IMR-90 (cell line): ENCODE measurements around the gene ZNF654. TPM values are rescaled to one million over a fixed set of nuclear protein-coding genes. Genes with fewer than 3 reads are reported as not detected.

Source experiments
- ATAC-seq: fragments of 200-7000 bp; cut with Tn5 transposase; 2 replicates; pipeline ENCODE4 v1.9.1; 2020; ENCODE audit warnings: low read depth, mild to moderate bottlenecking, moderate library complexity
- BruUV-seq: library from RNA; stranded (reverse); fragments of 400-500 nt; replicated peaks from 2 replicates; lab custom pipeline; 2021; lab: Mats Ljungman, UMichigan
- CTCF ChIA-PET: fragments of 300-600 bp; formaldehyde crosslinking; extraction: SDS; loops from one replicate; lab custom pipeline; 2021; ENCODE audit warnings: antibody characterized with exemption; lab: Yijun Ruan, JAX
- POLR2A ChIA-PET: fragments of 300-600 bp; sonication (Branson Sonifier 250); formaldehyde crosslinking; loops from one replicate; lab custom pipeline; 2022; ENCODE audit warnings: antibody characterized with exemption; ENCODE audit not compliant: unreplicated experiment; lab: Charles Lee
- DNase-seq: peaks from one replicate; pipeline ENCODE4 v3.0.0; 2013
- H2AFZ ChIP-seq: replicated peaks from 2 replicates; pipeline ENCODE3; 2013; ENCODE audit warnings: low read length, mild to moderate bottlenecking; ENCODE audit not compliant: poor library complexity
- H2AK5ac ChIP-seq: 2 replicates; pipeline ENCODE4 v1.6.1; 2013; ENCODE audit warnings: low read depth, low read length, inconsistent platforms
- H2AK9ac ChIP-seq: replicated peaks from 2 replicates; pipeline ENCODE3; 2013; ENCODE audit warnings: mild to moderate bottlenecking, low read depth, low read length, moderate library complexity; ENCODE audit not compliant: poor library complexity
- H2BK120ac ChIP-seq: 2 replicates; pipeline ENCODE4 v1.6.1; 2013; ENCODE audit warnings: low read depth, low read length, inconsistent platforms
- H2BK15ac ChIP-seq: 3 replicates; pipeline ENCODE4 v1.6.1; 2013; ENCODE audit warnings: low read depth, low read length, inconsistent platforms
- H2BK20ac ChIP-seq: 2 replicates; pipeline ENCODE4 v1.6.1; 2013; ENCODE audit warnings: low read depth, mild to moderate bottlenecking, inconsistent platforms, low read length, moderate library complexity
- H2BK5ac ChIP-seq: 2 replicates; pipeline ENCODE4 v1.6.1; 2013; ENCODE audit warnings: mild to moderate bottlenecking, low read depth, low read length, inconsistent platforms; ENCODE audit not compliant: poor library complexity, severe bottlenecking
- H3K14ac ChIP-seq: replicated peaks from 2 replicates; pipeline ENCODE4 v1.6.1; 2013; ENCODE audit warnings: low read depth, low read length, inconsistent platforms
- H3K18ac ChIP-seq: 2 replicates; pipeline ENCODE4 v1.6.1; 2013; ENCODE audit warnings: low read depth, low read length, control low read depth
- H3K23ac ChIP-seq: 2 replicates; pipeline ENCODE4 v1.6.1; 2013; ENCODE audit warnings: low read depth, low read length, inconsistent platforms
- H3K27ac ChIP-seq: 2 replicates; pipeline ENCODE4 v1.5.1; 2013; ENCODE audit warnings: mild to moderate bottlenecking, control low read depth, low read length; ENCODE audit not compliant: insufficient read depth
- H3K27me3 ChIP-seq: 2 replicates; pipeline ENCODE4 v1.6.1; 2013; ENCODE audit warnings: low read length; ENCODE audit not compliant: control insufficient read depth, insufficient read depth
- H3K36me3 ChIP-seq: 2 replicates; pipeline ENCODE4 v1.6.1; 2013; ENCODE audit warnings: low read length, mixed read lengths; ENCODE audit not compliant: control insufficient read depth, insufficient read depth
- H3K4ac ChIP-seq: 2 replicates; pipeline ENCODE4 v1.6.1; 2013; ENCODE audit warnings: low read depth, low read length, inconsistent platforms
- H3K4me1 ChIP-seq: 2 replicates; pipeline ENCODE4 v1.6.1; 2013; ENCODE audit warnings: low read length, mixed read lengths; ENCODE audit not compliant: control insufficient read depth, insufficient read depth
- H3K4me2 ChIP-seq: 2 replicates; pipeline ENCODE4 v1.6.1; 2013; ENCODE audit warnings: low read depth, mild to moderate bottlenecking, control low read depth, low read length, moderate library complexity
- H3K4me3 ChIP-seq: 2 replicates; pipeline ENCODE4 v1.5.1; 2013; ENCODE audit warnings: low read depth, mild to moderate bottlenecking, control low read depth, low read length, moderate library complexity; ENCODE audit not compliant: insufficient read depth
- H3K56ac ChIP-seq: 2 replicates; pipeline ENCODE4 v1.6.1; 2013; ENCODE audit warnings: low read length, inconsistent platforms; ENCODE audit not compliant: insufficient read depth; ENCODE audit errors: extremely low read depth
- H3K79me1 ChIP-seq, 2 experiments: 2 replicates each; pipeline ENCODE4 v1.6.1; 2013; ENCODE audit warnings: low read length in 2 of 2, inconsistent platforms in 1 of 2, low read depth in 1 of 2
- H3K9ac ChIP-seq: 2 replicates; pipeline ENCODE4 v1.6.1; 2013; ENCODE audit warnings: low read depth, low read length, control low read depth
- H3K9me1 ChIP-seq: 2 replicates; pipeline ENCODE4 v1.6.1; 2013; ENCODE audit warnings: low read length, inconsistent platforms; ENCODE audit not compliant: insufficient read depth
- H3K9me3 ChIP-seq: 2 replicates; pipeline ENCODE4 v1.6.1; 2013; ENCODE audit warnings: low read length; ENCODE audit not compliant: control insufficient read depth, insufficient read depth
- H4K20me1 ChIP-seq: 2 replicates; pipeline ENCODE4 v1.6.1; 2013; ENCODE audit warnings: low read length, inconsistent platforms; ENCODE audit not compliant: insufficient read depth
- H4K5ac ChIP-seq: 2 replicates; pipeline ENCODE4 v1.6.1; 2013; ENCODE audit warnings: mild to moderate bottlenecking, low read depth, low read length, control low read depth
- H4K8ac ChIP-seq, 2 experiments: 2 replicates each; pipeline ENCODE4 v1.6.1; 2013; ENCODE audit warnings: low read depth in 2 of 2, low read length in 2 of 2, control low read depth in 1 of 2, inconsistent platforms in 1 of 2
- H4K91ac ChIP-seq: 2 replicates; pipeline ENCODE4 v1.6.1; 2013; ENCODE audit warnings: low read depth, low read length, inconsistent platforms; ENCODE audit not compliant: insufficient read depth
- BHLHE40 ChIP-seq: fragments of 150-350 bp; IDR thresholded peaks from 2 replicates; pipeline ENCODE4 v1.6.1; 2016; ENCODE audit warnings: mild to moderate bottlenecking, low read depth, low read length
- CEBPB ChIP-seq: IDR thresholded peaks from 2 replicates; pipeline ENCODE4 v1.6.1; 2012; ENCODE audit warnings: low read depth, low read length, improper control_type of control experiment
- CHD1 ChIP-seq: IDR thresholded peaks from 2 replicates; pipeline ENCODE4 v1.6.1; 2012; ENCODE audit warnings: low read depth, low read length, improper control_type of control experiment
- ELK1 ChIP-seq: fragments of 150-350 bp; IDR thresholded peaks from 2 replicates; pipeline ENCODE4 v1.6.1; 2016; ENCODE audit warnings: low read depth, mild to moderate bottlenecking, low read length, moderate library complexity, borderline replicate concordance
- FOS ChIP-seq: fragments of 150-350 bp; IDR thresholded peaks from 2 replicates; pipeline ENCODE4 v1.6.1; 2016; ENCODE audit warnings: low read depth, low read length
- MAFK ChIP-seq: IDR thresholded peaks from 2 replicates; pipeline ENCODE4 v1.6.1; 2012; ENCODE audit warnings: low read depth, low read length, improper control_type of control experiment
- MAZ ChIP-seq: IDR thresholded peaks from 2 replicates; pipeline ENCODE4 v1.6.1; 2012; ENCODE audit warnings: low read depth, mild to moderate bottlenecking, low read length, improper control_type of control experiment, moderate library complexity, borderline replicate concordance
- MXI1 ChIP-seq: IDR thresholded peaks from 2 replicates; pipeline ENCODE4 v1.6.1; 2012; ENCODE audit warnings: low read depth, mild to moderate bottlenecking, low read length, moderate library complexity, borderline replicate concordance
- NFE2L2 ChIP-seq: fragments of 150-350 bp; IDR thresholded peaks from 2 replicates; pipeline ENCODE4 v1.6.1; 2016; ENCODE audit warnings: low read depth, mild to moderate bottlenecking, low read length
- POLR2A ChIP-seq: IDR thresholded peaks from 2 replicates; pipeline ENCODE4 v1.6.1; 2012; ENCODE audit warnings: mild to moderate bottlenecking, low read depth, low read length
- RAD21 ChIP-seq: IDR thresholded peaks from 2 replicates; pipeline ENCODE4 v1.6.1; 2012; ENCODE audit warnings: low read length, improper control_type of control experiment
- RCOR1 ChIP-seq: IDR thresholded peaks from 2 replicates; pipeline ENCODE4 v1.6.1; 2012; ENCODE audit warnings: mild to moderate bottlenecking, low read length, improper control_type of control experiment; ENCODE audit not compliant: insufficient replicate concordance
- SMC3 ChIP-seq: fragments of 150-350 bp; IDR thresholded peaks from 2 replicates; pipeline ENCODE4 v1.6.1; 2016; ENCODE audit warnings: low read depth, mild to moderate bottlenecking, antibody characterized with exemption, low read length, moderate library complexity
- WGBS, 2 experiments: methylation state at CpG; one replicate each; pipeline versions ENCODE4 v1.1.5 to v1.1.7; 2013; ENCODE audit warnings: missing lambda C conversion rate in 2 of 2; ENCODE audit not compliant: insufficient read length in 1 of 2; ENCODE audit errors: extremely low coverage in 2 of 2; 5-methylcytosine and 5-hydroxymethylcytosine counted together
- dilution Hi-C: fragments of 300-500 bp; cut with HindIII; formaldehyde crosslinking; loops from one replicate; pipeline ENCODE4 v1.14.3; 2018; ENCODE audit warnings: low sequenced_read_pairs; ENCODE audit not compliant: unreplicated experiment
- in situ Hi-C: fragments of 300-500 bp; cut with MboI; formaldehyde crosslinking; loops from 3 replicates; pipeline ENCODE4 v1.14.3; 2019; ENCODE audit warnings: low sequenced_read_pairs, inconsistent platforms, mixed read lengths
- intact Hi-C: fragments of 100-400 bp; cut with micrococcal nuclease; formaldehyde crosslinking; loops from 2 replicates; pipeline ENCODE4 v1.10.0; 2022
- polyA plus RNA-seq, 3 experiments: library from polyadenylated mRNA; depleted of rRNA; stranded (reverse); fragments of >200 nt; gene quantifications; 2 replicates each; pipeline ENCODE4 v1.2.3, GENCODE V29; 2012; ENCODE audit warnings: low replicate concordance in 1 of 3
- total RNA-seq: library from RNA; depleted of rRNA; stranded (reverse); fragments of >200 nt; gene quantifications from 2 replicates; pipeline ENCODE4 v1.2.3, GENCODE V29; 2012
- TF ChIP-seq, protein P1 (sequence below): fragments of 150-350 bp; IDR thresholded peaks from 2 replicates; pipeline ENCODE4 v1.6.1; 2017; ENCODE audit warnings: mild to moderate bottlenecking, antibody characterized with exemption, low read length, low read depth

Gene ZNF654
- total and polyA plus RNA-seq, 2 of the 4 experiments (the other 2 are of a cell fraction), result 3.3 to 11.5 TPM

DNA sequence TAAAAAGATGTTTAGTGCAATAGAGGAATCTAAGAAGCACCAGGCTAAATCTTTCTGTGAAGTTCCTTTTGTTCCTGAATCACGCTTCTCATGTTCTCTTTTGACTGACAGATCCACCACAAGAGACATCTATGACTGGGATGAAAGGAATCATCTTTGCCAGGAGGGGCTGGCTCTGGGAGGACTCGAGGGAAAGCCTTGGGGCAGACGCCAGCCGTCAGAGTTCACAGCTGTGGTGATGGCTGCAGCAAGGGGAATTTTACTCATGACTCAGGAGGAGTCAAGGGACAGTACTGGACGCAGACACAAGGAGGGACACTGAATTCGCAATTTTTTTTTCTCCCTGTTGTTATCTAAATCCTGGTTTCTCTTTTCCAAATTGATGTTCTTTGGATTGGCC lies 129.4 kb downstream of the ZNF654 start:
- Histone ChIP-seq H2BK15ac (no peak overlapping the region), H4K91ac (no peak overlapping the region), H4K20me1 (no peaks in the 10 kb centered on the region), H2BK5ac (no peak overlapping the region), H3K27me3 (no peaks in the 10 kb centered on the region), H3K4me3 (no peak overlapping the region), H2BK20ac (no peak overlapping the region), H3K27ac (no peak overlapping the region), H3K36me3 (no peaks in the 10 kb centered on the region), H3K9me1 (no peaks in the 10 kb centered on the region), H2AFZ (no peak overlapping the region), H2BK120ac (no peak overlapping the region), H2AK5ac (no peak overlapping the region), H3K18ac (no peak overlapping the region), H3K9ac (no peak overlapping the region), H3K79me1 (no peaks in the 10 kb centered on the region), H4K8ac (no peak overlapping the region), H3K56ac (no peak overlapping the region), H3K9me3 (no peaks in the 10 kb centered on the region), H3K23ac (no peak overlapping the region), H4K5ac (no peak overlapping the region), H2AK9ac (no peak overlapping the region), H3K14ac (no peak overlapping the region), H3K4ac (no peak overlapping the region), H3K4me2 (no peak overlapping the region), H3K4me1 (no peaks in the 10 kb centered on the region)
- dilution Hi-C loops, result no loop called here
- no peak for DNase-seq
- no TSS peak for BruUV-seq
- in situ Hi-C loops, result no loop called here
- no CpG with 5 or more reads among the region's 6 CpGs for WGBS, 2 experiments
- intact Hi-C loops, result no loop called here
- TF ChIP-seq, protein P1, sequence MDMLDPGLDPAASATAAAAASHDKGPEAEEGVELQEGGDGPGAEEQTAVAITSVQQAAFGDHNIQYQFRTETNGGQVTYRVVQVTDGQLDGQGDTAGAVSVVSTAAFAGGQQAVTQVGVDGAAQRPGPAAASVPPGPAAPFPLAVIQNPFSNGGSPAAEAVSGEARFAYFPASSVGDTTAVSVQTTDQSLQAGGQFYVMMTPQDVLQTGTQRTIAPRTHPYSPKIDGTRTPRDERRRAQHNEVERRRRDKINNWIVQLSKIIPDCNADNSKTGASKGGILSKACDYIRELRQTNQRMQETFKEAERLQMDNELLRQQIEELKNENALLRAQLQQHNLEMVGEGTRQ, result no peak
- no peak for TF ChIP-seq CEBPB
- TF ChIP-seq FOS, result no peak
- no peak for TF ChIP-seq POLR2A
- TF ChIP-seq RCOR1, result no peak
- no peak for TF ChIP-seq SMC3
- no peak for TF ChIP-seq MXI1
- no peak for TF ChIP-seq MAZ
- TF ChIP-seq RAD21, result no peak
- TF ChIP-seq ELK1, result no peak
- no peak for TF ChIP-seq BHLHE40
- no peak for TF ChIP-seq MAFK
- no peak for TF ChIP-seq CHD1
- no peak for TF ChIP-seq NFE2L2
- ATAC-seq, result no peak
- ChIA-PET CTCF (no interaction called here), POLR2A (no interaction called here)
